VCaP (cell line): Measurements from ENCODE around the gene GFI1B.

Source experiments
- H3K27ac ChIP-seq: fragments of 450-650 bp; 2 replicates; pipeline ENCODE4 v1.5.1; 2017
- TF ChIP-seq, protein P1 (sequence below): fragments of 450-650 bp; conservative IDR thresholded peaks from 2 replicates; pipeline ENCODE4 v1.5.1; 2017; ENCODE audit warnings: mild to moderate bottlenecking, moderate library complexity

GFI1B gene

GRCh38 chr9:132982458-132982857, 4.0 kb downstream of the GFI1B start:
- TF ChIP-seq, protein P1, sequence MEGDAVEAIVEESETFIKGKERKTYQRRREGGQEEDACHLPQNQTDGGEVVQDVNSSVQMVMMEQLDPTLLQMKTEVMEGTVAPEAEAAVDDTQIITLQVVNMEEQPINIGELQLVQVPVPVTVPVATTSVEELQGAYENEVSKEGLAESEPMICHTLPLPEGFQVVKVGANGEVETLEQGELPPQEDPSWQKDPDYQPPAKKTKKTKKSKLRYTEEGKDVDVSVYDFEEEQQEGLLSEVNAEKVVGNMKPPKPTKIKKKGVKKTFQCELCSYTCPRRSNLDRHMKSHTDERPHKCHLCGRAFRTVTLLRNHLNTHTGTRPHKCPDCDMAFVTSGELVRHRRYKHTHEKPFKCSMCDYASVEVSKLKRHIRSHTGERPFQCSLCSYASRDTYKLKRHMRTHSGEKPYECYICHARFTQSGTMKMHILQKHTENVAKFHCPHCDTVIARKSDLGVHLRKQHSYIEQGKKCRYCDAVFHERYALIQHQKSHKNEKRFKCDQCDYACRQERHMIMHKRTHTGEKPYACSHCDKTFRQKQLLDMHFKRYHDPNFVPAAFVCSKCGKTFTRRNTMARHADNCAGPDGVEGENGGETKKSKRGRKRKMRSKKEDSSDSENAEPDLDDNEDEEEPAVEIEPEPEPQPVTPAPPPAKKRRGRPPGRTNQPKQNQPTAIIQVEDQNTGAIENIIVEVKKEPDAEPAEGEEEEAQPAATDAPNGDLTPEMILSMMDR: no peak
- H3K27ac ChIP-seq: no peak overlapping the region

DNA sequence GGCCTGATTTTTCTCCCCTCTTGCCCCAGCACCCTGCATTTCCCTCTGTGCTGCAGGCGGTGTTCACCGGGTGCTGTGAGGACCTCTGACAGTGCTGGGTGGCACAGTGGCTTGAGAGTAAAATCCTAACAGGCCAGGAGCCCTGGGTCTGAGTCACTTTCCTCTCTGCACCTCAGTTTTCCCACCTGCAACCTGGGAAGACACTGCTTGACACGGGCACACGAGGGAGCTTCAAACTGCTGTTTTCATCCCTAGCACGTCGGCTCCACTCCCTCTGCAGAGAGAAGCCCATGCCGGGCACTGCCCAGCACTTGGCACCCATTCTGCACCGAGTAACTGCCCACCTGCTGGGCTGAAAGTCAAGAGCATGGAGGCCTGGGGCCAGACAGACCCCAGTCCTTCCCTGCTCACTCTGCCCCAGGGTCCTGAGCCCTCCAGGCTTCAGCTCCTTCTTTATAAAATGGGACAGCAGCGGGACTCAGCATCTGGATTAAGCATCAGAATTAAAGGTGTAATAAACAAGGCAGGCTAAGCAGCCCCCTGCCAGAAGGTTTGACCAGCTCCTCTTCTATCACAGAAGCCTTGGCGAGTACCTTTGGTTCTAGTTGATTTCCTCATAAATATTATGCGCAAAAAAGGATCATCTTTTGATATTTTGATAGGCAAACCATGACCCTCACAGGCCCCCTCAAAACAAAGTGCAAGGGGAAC, 5.2 kb downstream of the GFI1B start:
- TF ChIP-seq, protein P1: no peak
- H3K27ac ChIP-seq: no peak overlapping the region

GRCh38 chr9:132984202-132985070, 5.9 kb downstream of the GFI1B start:
- TF ChIP-seq, protein P1: no peak
- no peak overlapping the region for H3K27ac ChIP-seq

DNA sequence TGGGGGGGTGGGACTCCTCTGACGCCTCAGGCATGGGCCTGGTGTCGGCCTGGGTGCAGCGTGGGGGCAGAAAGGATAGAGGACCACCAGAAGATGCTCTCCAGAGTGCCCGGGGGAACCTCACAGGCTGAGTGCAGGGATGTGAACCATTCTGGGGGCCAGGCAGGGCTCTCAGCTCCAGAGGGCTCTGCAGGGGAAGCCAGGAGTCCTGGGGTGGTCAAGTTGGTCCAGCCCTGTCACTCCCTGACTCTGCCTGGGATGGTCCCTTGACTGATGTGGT, 6.5 kb downstream of the GFI1B start:
- H3K27ac ChIP-seq: no peak overlapping the region

DNA sequence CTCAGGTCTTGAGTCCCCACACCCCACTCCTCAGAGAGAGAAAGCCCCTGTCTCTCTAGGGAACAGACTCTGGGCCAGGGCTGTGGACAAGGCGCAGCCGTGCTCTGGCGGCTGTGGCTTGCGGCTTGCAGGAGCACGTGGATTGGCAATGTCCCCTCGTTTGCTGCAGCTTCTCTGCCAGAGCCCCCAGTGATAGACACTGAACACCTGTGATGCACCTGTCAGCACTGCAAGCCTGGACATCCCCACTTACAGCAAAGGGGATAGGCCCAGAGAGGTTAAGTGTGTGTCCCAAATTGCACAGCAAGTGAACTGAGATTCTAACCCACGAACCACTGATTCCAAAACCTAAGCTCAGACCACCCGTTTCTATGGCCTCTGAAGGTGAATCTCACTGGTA, 7.0 kb downstream of the GFI1B start:
- no peak overlapping the region for H3K27ac ChIP-seq
- TF ChIP-seq, protein P1: no peak

More for the DNA sequence above, 6.5 kb downstream of the GFI1B start:
- TF ChIP-seq, protein P1: no peak

DNA sequence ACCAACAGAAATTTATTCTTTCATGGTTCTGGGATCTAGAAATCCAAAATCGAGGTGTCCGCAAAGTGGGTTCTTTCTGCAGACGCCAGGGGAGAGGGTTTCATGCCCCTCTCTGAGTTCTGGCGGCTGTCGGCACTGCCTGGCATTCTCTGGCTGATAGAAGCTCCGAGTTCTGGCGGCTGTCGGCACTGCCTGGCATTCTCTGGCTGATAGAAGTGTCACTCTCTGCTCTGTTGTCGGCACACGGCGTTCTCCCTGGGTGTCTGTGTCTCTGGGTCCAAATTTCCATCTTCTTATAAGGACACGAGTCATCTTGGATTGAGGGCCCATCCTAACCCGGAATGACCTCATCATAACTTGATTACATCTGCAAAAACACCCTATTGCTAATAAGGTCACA, 7.6 kb downstream of the GFI1B start:
- TF ChIP-seq, protein P1: no peak
- no peak overlapping the region for H3K27ac ChIP-seq

DNA sequence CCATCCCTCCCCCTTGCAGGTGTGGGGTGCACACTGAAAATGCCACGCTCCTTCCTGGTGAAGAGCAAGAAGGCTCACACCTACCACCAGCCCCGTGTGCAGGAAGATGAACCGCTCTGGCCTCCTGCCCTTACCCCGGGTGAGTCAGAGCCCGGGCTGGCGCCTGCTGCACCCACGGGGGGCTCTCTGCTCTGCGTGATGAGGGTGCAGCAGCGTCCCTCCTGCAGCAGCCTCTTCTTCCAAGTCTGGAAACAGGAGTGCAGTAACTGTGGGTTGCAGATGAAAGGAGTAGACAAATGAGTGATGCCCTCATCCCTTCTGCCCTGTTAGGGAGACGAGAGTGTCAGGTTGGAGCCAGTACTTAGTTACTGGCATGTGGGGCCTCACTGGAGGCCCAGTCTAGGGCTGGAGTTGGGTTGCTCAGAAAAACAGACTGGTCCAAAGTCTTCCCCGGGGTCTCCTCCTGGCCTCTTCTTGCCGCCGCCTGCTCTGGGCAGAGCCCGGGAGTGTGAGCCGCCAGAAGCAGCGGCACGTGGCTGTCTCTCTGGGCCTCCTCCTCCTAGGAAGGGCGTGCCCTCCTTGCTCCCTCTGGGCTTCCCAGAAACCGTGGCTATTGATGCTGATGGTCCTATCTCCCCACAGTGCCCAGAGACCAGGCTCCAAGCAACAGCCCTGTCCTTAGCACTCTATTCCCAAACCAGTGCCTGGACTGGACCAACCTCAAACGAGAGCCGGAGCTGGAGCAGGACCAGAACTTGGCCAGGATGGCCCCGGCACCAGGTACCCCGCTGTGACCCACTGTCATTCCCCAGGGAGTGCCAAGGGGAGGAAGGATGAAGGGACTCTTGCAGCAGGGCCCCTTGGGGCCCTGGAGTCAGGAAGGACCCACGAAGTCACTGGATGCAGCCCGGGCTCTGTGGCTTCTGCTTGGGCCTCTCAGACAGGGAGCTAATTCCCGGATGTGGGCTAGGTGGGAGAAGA, 8.4 kb downstream of the GFI1B start:
- TF ChIP-seq, protein P1: no peak
- H3K27ac ChIP-seq: no peak overlapping the region
